ENCODE measurements around the gene VAPA. TPM values are rescaled to one million over a fixed set of nuclear protein-coding genes. Genes with fewer than 3 reads are reported as not detected.

Gene VAPA
- total and polyA plus RNA-seq, 10 of the 15 experiments (the other 5 are each of a cell fraction or from before 2014, with no cell fraction given) = 70.9 to 252 (median 166) TPM

DNA sequence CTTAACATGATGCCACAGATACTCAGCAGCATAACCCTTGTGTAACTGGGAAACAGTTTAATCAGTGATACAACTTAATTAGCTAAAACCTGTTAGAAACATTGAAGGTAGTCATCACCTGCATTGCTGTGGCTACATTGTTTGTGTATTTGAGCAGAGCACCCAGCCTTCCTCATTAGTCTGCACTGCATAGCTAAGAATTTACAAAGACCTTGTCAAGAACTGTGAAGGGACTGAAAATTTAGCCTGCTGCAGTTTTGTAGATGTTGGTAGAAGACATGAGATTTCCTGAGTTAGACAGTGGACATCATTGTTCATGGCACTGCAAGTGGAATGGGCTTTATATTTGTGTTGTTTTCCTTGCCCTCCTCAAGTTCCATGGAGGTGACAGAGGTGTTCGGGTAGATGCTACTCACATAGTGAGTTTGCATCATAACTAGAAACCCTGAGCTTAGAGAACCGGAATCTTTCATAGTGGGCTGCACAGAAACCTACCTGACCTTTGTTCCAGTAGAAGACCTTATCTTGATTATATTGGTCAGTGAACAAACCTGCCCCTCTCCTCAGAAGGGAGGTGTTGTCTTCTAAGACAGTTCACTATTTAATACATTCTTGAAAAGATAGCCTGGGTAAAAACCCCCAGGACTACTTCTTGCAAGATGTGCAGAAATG lies 12.5 kb downstream of the VAPA start (continued):
- no peak for TF ChIP-seq RFX5 (IDR thresholded peaks at IDR 0.05; ENCODE audit: low read depth, low read length)

DNA sequence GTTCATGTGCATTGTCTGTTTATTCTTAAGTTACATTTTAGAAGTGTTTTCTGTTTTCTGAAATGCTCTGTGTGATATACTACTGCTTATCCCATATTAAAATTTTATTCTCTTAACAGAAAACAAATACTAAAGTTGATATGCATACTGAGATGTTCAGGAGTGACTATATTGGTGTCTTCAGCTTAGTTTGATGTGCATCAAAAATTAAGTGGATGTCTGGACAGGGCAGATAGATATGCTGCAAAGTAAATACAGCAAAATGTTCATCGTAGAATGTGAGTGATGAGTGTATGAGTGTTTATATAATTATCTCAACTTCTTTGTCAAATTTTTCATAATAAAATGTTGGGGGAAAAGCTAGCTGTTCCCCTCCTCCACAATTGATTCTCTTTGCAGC lies 13.2 kb downstream of the VAPA start:
- Histone ChIP-seq H3K79me2 (ENCODE audit: control insufficient read depth, insufficient read depth, low read length) (peaks cover 99% of the 10 kb centered on the region), H3K4me2 (ENCODE audit: control insufficient read depth, insufficient read depth) (no peak overlapping the region; the same call in 1 of the 2 replicates), H3K36me3 (ENCODE audit: control insufficient read depth in 2 of 2, insufficient read depth in 2 of 2, low read length in 1 of 2) (no peaks in the 10 kb centered on the region; a peak in 1 of 4 replicates), H4K20me1 (ENCODE audit: control insufficient read depth, insufficient read depth) (peaks cover 8% of the 10 kb centered on the region), H3K27me3 (replicated peaks in 1 of 2; ENCODE audit: control insufficient read depth in 2 of 2, insufficient read depth in 2 of 2, low read length in 1 of 2) (no peaks in the 10 kb centered on the region), H3K4me3 (no peak overlapping the region), H2AFZ (ENCODE audit: control insufficient read depth, low read depth, low read length) (no peak overlapping the region), H3K4me1 (ENCODE audit: control insufficient read depth, insufficient read depth, low read length) (peaks cover 23% of the 10 kb centered on the region), H3K9me3 (replicated peaks; ENCODE audit: control insufficient read depth, insufficient read depth, low read length) (no peaks in the 10 kb centered on the region; the same call in 1 of the 3 replicates), H3K27ac (ENCODE audit: control insufficient read depth, insufficient read depth) (peak overlapping the region; percentile 0; the same call in 1 of the 2 replicates), H3K9ac (ENCODE audit: control insufficient read depth, insufficient read depth, low read length) (no peak overlapping the region)
- 50% methylated on average over 1 of the region's 1 CpG for WGBS (ENCODE audit: insufficient coverage, insufficient replicate concordance, low lambda C conversion rate, missing lambda C conversion rate)
- no peak for FAIRE-seq
- TF ChIP-seq RB1 (IDR thresholded peaks at IDR 0.05; ENCODE audit: borderline replicate concordance) (no peak), GABPA (IDR thresholded peaks at IDR 0.05; ENCODE audit: low read depth) (no peak), PML (IDR thresholded peaks at IDR 0.05; ENCODE audit: low read length) (no peak), SMARCA5 (IDR thresholded peaks at IDR 0.05) (no peak), YY1 (IDR thresholded peaks at IDR 0.05; ENCODE audit: low read depth, low read length) (no peak), MXI1 (IDR thresholded peaks at IDR 0.05; ENCODE audit: low read depth, low read length) (no peak)
- SMC1A ChIA-PET (ENCODE audit: uncharacterized antibody, unreplicated experiment) = interaction anchor here (0.7 to 2.0 kb wide), 4 partner anchors 12 to 24 kb away, joined by 3 to 13 read pairs (median 4); partner anchors contain the start of gene VAPA
- POLR2A ChIA-PET = interaction anchor here (0.6 to 1.2 kb wide), 2 partner anchors 12 to 1250 kb away, joined by 4 to 7 read pairs; no protein-coding TSS in a partner anchor
- RAD21 ChIA-PET (ENCODE audit: unreplicated experiment) = interaction anchor here (0.8 to 1.5 kb wide), 3 partner anchors 12 to 23 kb away, joined by 3 to 4 read pairs (median 4); partner anchors contain the start of gene VAPA
- BruUV-seq (replicated peaks) = no TSS peak
- in situ Hi-C loops (cut with MboI) = no loop called here
- no peak for DNase-seq (ENCODE audit: low read depth, low spot score)
- CTCF ChIA-PET = interaction anchor here (1.4 to 2.1 kb wide), 2 partner anchors 12 to 564 kb away, joined by 4 to 7 read pairs; no protein-coding TSS in a partner anchor
- ATAC-seq = peak; percentile 17
- intact Hi-C loops (cut with micrococcal nuclease; ENCODE audit: unreplicated experiment) = no loop called here

Measured in GM12878 (cell line).